OCI-LY1 (cell line): Measurements from ENCODE around the gene HAUS8.

Experiments used
- H2AFZ ChIP-seq: fragments of 200-600 bp; sonication (generic), shearing (Covaris generic); 2 replicates; pipeline ENCODE4 v1.6.0; 2014; ENCODE audit warnings: antibody characterized with exemption, mild to moderate bottlenecking, low read length
- H3F3A ChIP-seq: fragments of 200-600 bp; sonication (generic), shearing (Covaris generic); 2 replicates; pipeline ENCODE4 v1.6.0; 2014; ENCODE audit warnings: mild to moderate bottlenecking, antibody characterized with exemption, low read length, moderate library complexity; ENCODE audit not compliant: insufficient read depth
- H3K27ac ChIP-seq: fragments of 200-600 bp; sonication (generic); 2 replicates; pipeline ENCODE4 v1.5.1; 2014; ENCODE audit warnings: low read length, mixed run types, mild to moderate bottlenecking, low read depth; ENCODE audit not compliant: poor library complexity, severe bottlenecking
- H3K27me3 ChIP-seq: fragments of 200-600 bp; sonication (generic); 2 replicates; pipeline ENCODE4 v1.6.0; 2014; ENCODE audit warnings: antibody characterized with exemption, mild to moderate bottlenecking, low read length, moderate library complexity; ENCODE audit not compliant: insufficient read depth
- H3K36me3 ChIP-seq: fragments of 200-600 bp; sonication (generic); 2 replicates; pipeline ENCODE4 v1.6.1; 2014; ENCODE audit warnings: mild to moderate bottlenecking, antibody characterized with exemption, low read length, moderate library complexity, mixed read lengths; ENCODE audit not compliant: insufficient read depth
- H3K4me1 ChIP-seq: fragments of 200-600 bp; sonication (generic); 2 replicates; pipeline ENCODE4 v1.5.1; 2014; ENCODE audit warnings: mild to moderate bottlenecking, low read length, moderate library complexity; ENCODE audit not compliant: insufficient read depth, severe bottlenecking
- H3K4me2 ChIP-seq: fragments of 200-600 bp; sonication (generic), shearing (Covaris generic); 2 replicates; pipeline ENCODE4 v1.6.1; 2014; ENCODE audit warnings: low read length
- H3K4me3 ChIP-seq: fragments of 200-600 bp; sonication (generic); 2 replicates; pipeline ENCODE4 v1.5.1; 2014; ENCODE audit warnings: low read length, low read depth, mild to moderate bottlenecking, mixed read lengths; ENCODE audit not compliant: poor library complexity, severe bottlenecking
- H3K79me2 ChIP-seq: fragments of 200-600 bp; shearing (Covaris generic); 2 replicates; pipeline ENCODE4 v1.6.1; 2016; ENCODE audit warnings: mixed run types, low read length, mixed read lengths; ENCODE audit not compliant: insufficient read depth
- H3K9ac ChIP-seq: fragments of 200-600 bp; sonication (generic), shearing (Covaris generic); 2 replicates; pipeline ENCODE4 v1.6.1; 2014; ENCODE audit warnings: mild to moderate bottlenecking, low read length, mixed read lengths
- H3K9me2 ChIP-seq: fragments of 200-600 bp; sonication (generic), shearing (Covaris generic); 2 replicates; pipeline ENCODE4 v1.6.1; 2014; ENCODE audit warnings: low read depth, mild to moderate bottlenecking, low read length, mixed read lengths
- H3K9me3 ChIP-seq: fragments of 200-600 bp; shearing (Covaris generic); 2 replicates; pipeline ENCODE4 v1.6.1; 2014; ENCODE audit warnings: low read length, mixed read lengths
- H4K20me1 ChIP-seq: fragments of 200-600 bp; sonication (generic), shearing (Covaris generic); 2 replicates; pipeline ENCODE4 v1.6.0; 2016; ENCODE audit warnings: mild to moderate bottlenecking, low read length; ENCODE audit not compliant: insufficient read depth
- CTCF ChIP-seq: fragments of 200-600 bp; sonication (generic), shearing (Covaris generic); IDR thresholded peaks from 2 replicates; pipeline ENCODE4 v1.5.1; 2017; ENCODE audit warnings: mild to moderate bottlenecking, antibody characterized with exemption, low read length, moderate library complexity, mixed read lengths
- EZH2 ChIP-seq: fragments of 200-600 bp; sonication (generic), shearing (Covaris generic); IDR thresholded peaks from 2 replicates; pipeline ENCODE4 v1.8.0; 2017; ENCODE audit warnings: borderline replicate concordance, mixed run types, mild to moderate bottlenecking, antibody characterized with exemption, low read length, moderate library complexity, mixed read lengths

HAUS8 gene

GRCh38 chr19:17049711-17050280, 25.5 kb downstream of the HAUS8 start:
- Histone ChIP-seq H3K36me3 (peaks cover 74% of the 10 kb centered on the region), H3K9ac (no peak overlapping the region)

GRCh38 chr19:17048885-17049453, 26.3 kb downstream of the HAUS8 start:
- no peaks in the 10 kb centered on the region for H4K20me1 ChIP-seq
- H3K27ac ChIP-seq: no peak overlapping the region
- H3F3A ChIP-seq: no peaks in the 10 kb centered on the region
- H3K9me2 ChIP-seq: no peaks in the 10 kb centered on the region
- H3K9ac ChIP-seq: no peak overlapping the region
- no peak overlapping the region for H3K4me2 ChIP-seq
- H3K4me3 ChIP-seq: no peak overlapping the region
- H3K4me1 ChIP-seq: no peaks in the 10 kb centered on the region
- H3K27me3 ChIP-seq: no peaks in the 10 kb centered on the region
- no peak overlapping the region for H2AFZ ChIP-seq
- no peak for TF ChIP-seq EZH2
- no peak for TF ChIP-seq CTCF
- no peaks in the 10 kb centered on the region for H3K79me2 ChIP-seq
- peaks cover 66% of the 10 kb centered on the region for H3K36me3 ChIP-seq
- H3K9me3 ChIP-seq: no peaks in the 10 kb centered on the region

More at GRCh38 chr19:17049711-17050280, 25.5 kb downstream of the HAUS8 start:
- Histone ChIP-seq H3K79me2 (no peaks in the 10 kb centered on the region), H4K20me1 (no peaks in the 10 kb centered on the region), H3K4me3 (no peak overlapping the region), H3K27me3 (no peaks in the 10 kb centered on the region), H3F3A (no peaks in the 10 kb centered on the region), H3K27ac (no peak overlapping the region), H3K4me1 (no peaks in the 10 kb centered on the region), H3K9me3 (no peaks in the 10 kb centered on the region), H3K4me2 (no peak overlapping the region), H2AFZ (no peak overlapping the region), H3K9me2 (no peaks in the 10 kb centered on the region)
- no peak for TF ChIP-seq CTCF
- no peak for TF ChIP-seq EZH2

GRCh38 chr19:17045907-17046502, 29.2 kb downstream of the HAUS8 start:
- Histone ChIP-seq H3K36me3 (peaks cover 39% of the 10 kb centered on the region), H3K4me1 (no peaks in the 10 kb centered on the region), H4K20me1 (no peaks in the 10 kb centered on the region), H2AFZ (no peak overlapping the region), H3K27me3 (no peaks in the 10 kb centered on the region), H3K9me2 (no peaks in the 10 kb centered on the region), H3K4me3 (no peak overlapping the region), H3K79me2 (no peaks in the 10 kb centered on the region), H3K9me3 (no peaks in the 10 kb centered on the region), H3K9ac (no peak overlapping the region), H3K27ac (no peak overlapping the region), H3K4me2 (no peak overlapping the region), H3F3A (no peaks in the 10 kb centered on the region)
- TF ChIP-seq CTCF: no peak
